HCT116 (cell line): Measurements from ENCODE around the gene KRT5. TPM values are rescaled to one million over a fixed set of nuclear protein-coding genes. Genes with fewer than 3 reads are reported as not detected.

ENCODE experiments used
- ATAC-seq: fragments of 200-7000 bp; cut with Tn5 transposase; 2 replicates; pipeline ENCODE4 v1.9.1; 2020; ENCODE audit warnings: mild to moderate bottlenecking, moderate library complexity
- BruUV-seq: library from RNA; stranded (reverse); fragments of 400-500 nt; replicated peaks from 2 replicates; lab custom pipeline; 2021; lab: Mats Ljungman, UMichigan
- CTCF ChIA-PET: fragments of 300-600 bp; sonication (Branson Sonifier 250); formaldehyde crosslinking; loops from one replicate; lab custom pipeline; 2021; ENCODE audit warnings: antibody characterized with exemption; lab: Charles Lee
- POLR2A ChIA-PET: fragments of 300-600, 350-600 bp; sonication (Branson Sonifier 250); formaldehyde crosslinking; loops from one replicate; lab custom pipeline; 2021; ENCODE audit warnings: antibody characterized with exemption; lab: Charles Lee
- RAD21 ChIA-PET, 2 experiments: fragments of 300-600 bp; sonication (Branson Sonifier 250); formaldehyde crosslinking; loops; one replicate each; lab custom pipeline; 2023; ENCODE audit warnings: low total read pairs in 2 of 2; ENCODE audit not compliant: uncharacterized antibody in 2 of 2, unreplicated experiment in 2 of 2, low non-redundant PET in 1 of 2; lab: Charles Lee
- DNase-seq: peaks from one replicate; pipeline ENCODE4 v3.0.0-alpha.2; 2010; ENCODE audit warnings: low read depth, low spot score
- H2AFZ ChIP-seq: fragments of 200-600 bp; shearing (Covaris generic), sonication (generic); 2 replicates; pipeline ENCODE4 v1.6.1; 2017; ENCODE audit warnings: low read depth, mixed run types, mixed read lengths, antibody characterized with exemption, low read length; ENCODE audit not compliant: poor library complexity, severe bottlenecking
- H3K27ac ChIP-seq: 2 replicates; pipeline ENCODE4 v1.5.1; 2012; ENCODE audit warnings: low read depth, low read length
- H3K27me3 ChIP-seq: fragments of 200-600 bp; sonication (generic); 2 replicates; pipeline ENCODE4 v1.6.1; 2016; ENCODE audit warnings: mixed run types, low read length, mixed read lengths; ENCODE audit not compliant: insufficient read depth
- H3K36me3 ChIP-seq, 2 experiments: fragments of 200-500 bp in 1 of 2; fragments of 200-600 bp in 1 of 2; sonication (Bioruptor generic) in 1 of 2; sonication (generic) in 1 of 2; 2 replicates each; pipeline versions ENCODE4 v1.5.1 to v1.6.1; 2014 to 2016; ENCODE audit warnings: low read length in 2 of 2, inconsistent platforms in 1 of 2, mixed read lengths in 1 of 2, mixed run types in 1 of 2; ENCODE audit not compliant: insufficient read depth in 2 of 2, control insufficient read depth in 1 of 2
- H3K4me1 ChIP-seq, 2 experiments: fragments of 200-600 bp in 1 of 2; sonication (generic) in 1 of 2; 2 replicates each; pipeline versions ENCODE4 v1.5.1 to v1.6.1; 2012 to 2017; ENCODE audit warnings: low read length in 2 of 2, inconsistent platforms in 1 of 2, mild to moderate bottlenecking in 1 of 2, mixed read lengths in 1 of 2, mixed run types in 1 of 2, moderate library complexity in 1 of 2; ENCODE audit not compliant: insufficient read depth in 2 of 2, control insufficient read depth in 1 of 2
- H3K4me2 ChIP-seq: fragments of 200-600 bp; sonication (generic); 2 replicates; pipeline ENCODE4 v1.6.1; 2017; ENCODE audit warnings: mixed run types, low read length, mixed read lengths
- H3K4me3 ChIP-seq, 2 experiments: fragments of 200-600 bp in 1 of 2; sonication (generic) in 1 of 2; replicated peaks in 1 of 2; 2 replicates each; pipeline ENCODE4 v1.5.1; 2011 to 2016; ENCODE audit warnings: low read length in 2 of 2, control low read depth in 1 of 2, low read depth in 1 of 2, mild to moderate bottlenecking in 1 of 2, mixed read lengths in 1 of 2, mixed run types in 1 of 2
- H3K79me2 ChIP-seq: fragments of 200-600 bp; sonication (generic); 2 replicates; pipeline ENCODE4 v1.6.1; 2017; ENCODE audit warnings: mild to moderate bottlenecking, mixed run types, low read length, moderate library complexity, mixed read lengths; ENCODE audit not compliant: insufficient read depth
- H3K9ac ChIP-seq: fragments of 200-600 bp; sonication (generic); 2 replicates; pipeline ENCODE4 v1.6.1; 2016; ENCODE audit warnings: low read length, mixed read lengths
- H3K9me2 ChIP-seq: fragments of 200-600 bp; sonication (generic), shearing (Covaris generic); 2 replicates; pipeline ENCODE4 v1.6.1; 2017; ENCODE audit warnings: mixed run types, mild to moderate bottlenecking, moderate library complexity; ENCODE audit not compliant: insufficient read depth
- H3K9me3 ChIP-seq, 2 experiments: fragments of 200-500 bp in 1 of 2; fragments of 200-600 bp in 1 of 2; sonication (Bioruptor generic) in 1 of 2; sonication (generic) in 1 of 2; 2 replicates each; pipeline ENCODE4 v1.6.1; 2014 to 2017; ENCODE audit warnings: low read length in 2 of 2, mixed read lengths in 2 of 2, inconsistent platforms in 1 of 2, low read depth in 1 of 2, mild to moderate bottlenecking in 1 of 2, mixed run types in 1 of 2, moderate library complexity in 1 of 2; ENCODE audit not compliant: control insufficient read depth in 1 of 2, insufficient read depth in 1 of 2
- H4K20me1 ChIP-seq: fragments of 200-600 bp; sonication (generic), shearing (Covaris generic); 2 replicates; pipeline ENCODE4 v1.6.1; 2017; ENCODE audit warnings: mixed run types, mild to moderate bottlenecking, moderate library complexity; ENCODE audit not compliant: insufficient read depth
- CBX3 ChIP-seq: IDR thresholded peaks from 2 replicates; pipeline ENCODE4 v1.6.1; 2012; ENCODE audit warnings: low read depth
- EGR1 ChIP-seq: IDR thresholded peaks from 2 replicates; pipeline ENCODE4 v1.6.1; 2012; ENCODE audit warnings: low read depth
- ELF1 ChIP-seq: IDR thresholded peaks from 2 replicates; pipeline ENCODE4 v1.6.1; 2012; ENCODE audit warnings: low read depth, borderline replicate concordance
- EZH2phosphoT487 ChIP-seq: fragments of 200-600 bp; IDR thresholded peaks from 2 replicates; pipeline ENCODE4 v1.6.1; 2018; ENCODE audit warnings: antibody characterized with exemption, borderline replicate concordance
- FOSL1 ChIP-seq: IDR thresholded peaks from 2 replicates; pipeline ENCODE4 v1.6.1; 2012; ENCODE audit warnings: low read depth
- POLR2A ChIP-seq: IDR thresholded peaks from 2 replicates; pipeline ENCODE4 v1.7.0; 2011; ENCODE audit warnings: borderline replicate concordance; ENCODE audit not compliant: insufficient read depth, insufficient read length; ENCODE audit errors: extremely low read depth
- POLR2AphosphoS5 ChIP-seq: IDR thresholded peaks from 2 replicates; pipeline ENCODE4 v1.6.1; 2011; ENCODE audit warnings: mild to moderate bottlenecking, low read depth, low read length, moderate library complexity
- SIN3A ChIP-seq: IDR thresholded peaks from 2 replicates; pipeline ENCODE4 v1.6.1; 2012; ENCODE audit warnings: low read depth
- SP1 ChIP-seq: IDR thresholded peaks from 2 replicates; pipeline ENCODE4 v1.6.1; 2012; ENCODE audit warnings: low read depth
- SRF ChIP-seq: IDR thresholded peaks from 2 replicates; pipeline ENCODE4 v1.6.1; 2012; ENCODE audit warnings: low read depth
- TCF7L2 ChIP-seq: IDR thresholded peaks from 2 replicates; pipeline ENCODE4 v1.7.0; 2011; ENCODE audit warnings: borderline replicate concordance, inconsistent platforms; ENCODE audit not compliant: insufficient read depth, insufficient read length; ENCODE audit errors: extremely low read depth
- YY1 ChIP-seq: IDR thresholded peaks from 2 replicates; pipeline ENCODE4 v1.6.1; 2011; ENCODE audit warnings: low read length, low read depth, moderate library complexity, mild to moderate bottlenecking; ENCODE audit not compliant: insufficient replicate concordance; ENCODE audit errors: extremely low read depth
- ZFX ChIP-seq: fragments of 450-650 bp; IDR thresholded peaks from 2 replicates; pipeline ENCODE4 v1.6.1; 2017
- ZNF274 ChIP-seq: fragments of 200-500 bp; sonication (Bioruptor generic); IDR thresholded peaks from 2 replicates; pipeline ENCODE4 v1.6.1; 2014; ENCODE audit warnings: mild to moderate bottlenecking, low read depth, low read length, inconsistent platforms
- intact Hi-C: fragments of 100-400 bp; cut with micrococcal nuclease; formaldehyde crosslinking; loops from 2 replicates; pipeline ENCODE4 v1.10.0; 2022
- total RNA-seq: library from RNA; stranded (reverse); gene quantifications from one replicate; pipeline ENCODE4 v1.2.1, GENCODE V29; 2021; ENCODE audit not compliant: unreplicated experiment

Gene KRT5
- total RNA-seq, 1 experiment from 2014 or later = 0.44 TPM

DNA sequence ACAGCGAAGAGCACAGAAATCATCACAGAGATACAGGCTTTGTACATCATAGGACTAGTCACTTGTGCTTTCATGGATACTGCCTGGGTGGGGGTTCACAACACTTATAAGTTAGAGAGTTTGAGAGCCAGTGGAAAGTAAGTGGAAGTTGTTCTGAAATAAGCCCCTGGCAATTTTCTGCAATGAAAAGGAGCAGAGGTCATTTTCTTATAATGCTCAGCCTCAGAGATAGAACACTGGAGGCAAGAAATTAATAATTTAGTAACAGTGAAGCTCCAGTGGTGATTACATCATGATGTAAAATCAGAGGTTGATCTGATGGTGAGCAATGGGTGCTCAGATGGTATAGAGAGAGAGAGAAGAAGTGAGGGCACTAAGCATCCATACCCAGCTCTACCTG lies 33.0 kb downstream of the KRT5 start:
- Histone ChIP-seq H3K27me3 (no peaks in the 10 kb centered on the region), H3K4me2 (no peak overlapping the region), H3K27ac (no peak overlapping the region), H3K9me3 (no peaks in the 10 kb centered on the region), H3K36me3 (no peaks in the 10 kb centered on the region), H3K9ac (no peak overlapping the region), H3K4me3 (no peak overlapping the region), H3K9me2 (no peaks in the 10 kb centered on the region)
- RAD21 ChIA-PET = no interaction called here
- intact Hi-C loops = no loop called here
- CTCF ChIA-PET = no interaction called here
- ATAC-seq = no peak
- TF ChIP-seq EGR1 = no peak
- TF ChIP-seq POLR2A = no peak
- TF ChIP-seq TCF7L2 = no peak
- no peak for TF ChIP-seq POLR2AphosphoS5
- no peak for TF ChIP-seq SIN3A
- no peak for TF ChIP-seq SRF
- no peak for TF ChIP-seq EZH2phosphoT487
- TF ChIP-seq YY1 = no peak
- TF ChIP-seq FOSL1 = no peak
- TF ChIP-seq CBX3 = no peak
- no peak for TF ChIP-seq ELF1
- TF ChIP-seq ZNF274 = no peak
- no peak for TF ChIP-seq SP1
- TF ChIP-seq ZFX = no peak
- TF ChIP-seq, all 23 proteins: peak for 0
- POLR2A ChIA-PET = no interaction called here
- Histone ChIP-seq H3K79me2 (no peaks in the 10 kb centered on the region), H3K4me1 (no peaks in the 10 kb centered on the region), H4K20me1 (no peaks in the 10 kb centered on the region), H2AFZ (no peak overlapping the region)
- DNase-seq = no peak
- no TSS peak for BruUV-seq
